GM12892 (cell line): ENCODE results near the gene TEX12.

Source experiments
- POLR2A ChIP-seq: IDR thresholded peaks from 2 replicates; pipeline ENCODE4 v1.6.1; 2011; ENCODE audit warnings: low read depth, low read length, control low read depth
- POLR2AphosphoS5 ChIP-seq: IDR thresholded peaks from 2 replicates; pipeline ENCODE4 v1.6.1; 2011; ENCODE audit warnings: low read depth, low read length, control low read depth

DNA sequence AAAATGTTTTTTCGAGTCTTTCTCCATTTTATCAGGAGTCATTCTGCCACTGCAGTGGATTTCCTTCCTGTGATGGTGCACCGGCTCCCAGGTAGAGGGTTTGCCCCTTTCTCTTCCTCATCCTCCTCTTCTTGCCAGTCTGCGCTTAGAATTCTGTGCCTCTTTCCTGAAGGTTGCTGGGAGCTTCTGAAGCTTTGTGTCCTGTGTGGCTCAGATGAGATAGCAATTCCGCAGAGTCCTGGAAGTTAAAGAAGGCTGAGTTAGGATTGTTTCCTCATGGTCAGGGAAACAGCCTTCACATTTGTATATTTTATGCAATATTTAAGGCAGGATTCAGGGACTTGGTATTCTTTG, 8.4 kb downstream of the TEX12 start:
- no peak for TF ChIP-seq POLR2A
- no peak for TF ChIP-seq POLR2AphosphoS5
